Activated CD8-positive, alpha-beta T cell treated with anti-CD3 and anti-CD28 coated beads for 36 hours (primary cell): ENCODE measurements around the gene PRR18. TPM values are rescaled to one million over a fixed set of nuclear protein-coding genes. Genes with fewer than 3 reads are reported as not detected.

Source experiments
- ATAC-seq: fragments of 200-7000 bp; cut with Tn5 transposase; one replicate; pipeline ENCODE4 v1.10.0; 2021; ENCODE audit warnings: mild to moderate bottlenecking, moderate library complexity
- CTCF ChIA-PET: fragments of 350-600 bp; sonication (Branson Sonifier 250); formaldehyde crosslinking; loops from one replicate; lab custom pipeline; 2021; ENCODE audit warnings: antibody characterized with exemption; lab: Charles Lee
- POLR2A ChIA-PET: fragments of 350-600 bp; sonication (Branson Sonifier 250); formaldehyde crosslinking; loops from one replicate; lab custom pipeline; 2021; ENCODE audit warnings: antibody characterized with exemption; lab: Charles Lee
- DNase-seq: peaks from one replicate; pipeline ENCODE4 v3.0.0-alpha.2; 2020
- H3K27ac Mint-ChIP-seq: one replicate; pipeline ENCODE4 v1.8.0; 2021; ENCODE audit warnings: mild to moderate bottlenecking, mixed read lengths
- H3K27me3 Mint-ChIP-seq: one replicate; pipeline ENCODE4 v1.8.0; 2021; ENCODE audit warnings: mixed read lengths
- H3K36me3 Mint-ChIP-seq: one replicate; pipeline ENCODE4 v1.8.0; 2021; ENCODE audit warnings: low read depth, mixed read lengths
- H3K4me1 Mint-ChIP-seq: one replicate; pipeline ENCODE4 v1.8.0; 2021; ENCODE audit warnings: low read depth, mixed read lengths
- H3K4me3 Mint-ChIP-seq: one replicate; pipeline ENCODE4 v1.8.0; 2021; ENCODE audit warnings: mild to moderate bottlenecking, moderate library complexity, mixed read lengths
- H3K9me3 Mint-ChIP-seq: one replicate; pipeline ENCODE4 v1.8.0; 2021; ENCODE audit warnings: mixed read lengths
- intact Hi-C: fragments of 100-400 bp; cut with micrococcal nuclease; formaldehyde crosslinking; loops from one replicate; pipeline ENCODE4 v1.10.0; 2022
- total RNA-seq, 2 experiments: library from RNA; stranded (reverse); gene quantifications; one replicate each; pipeline ENCODE4 v1.2.3, GENCODE V29; 2021
- TF ChIP-seq, protein P1 (sequence below): fragments of 200-600 bp; IDR thresholded peaks from one replicate; pipeline ENCODE4 v1.8.0; 2022; ENCODE audit warnings: antibody characterized with exemption, mild to moderate bottlenecking

Gene PRR18
- total RNA-seq, 2 experiments from 2014 or later = 0.23 to 0.27 TPM

DNA sequence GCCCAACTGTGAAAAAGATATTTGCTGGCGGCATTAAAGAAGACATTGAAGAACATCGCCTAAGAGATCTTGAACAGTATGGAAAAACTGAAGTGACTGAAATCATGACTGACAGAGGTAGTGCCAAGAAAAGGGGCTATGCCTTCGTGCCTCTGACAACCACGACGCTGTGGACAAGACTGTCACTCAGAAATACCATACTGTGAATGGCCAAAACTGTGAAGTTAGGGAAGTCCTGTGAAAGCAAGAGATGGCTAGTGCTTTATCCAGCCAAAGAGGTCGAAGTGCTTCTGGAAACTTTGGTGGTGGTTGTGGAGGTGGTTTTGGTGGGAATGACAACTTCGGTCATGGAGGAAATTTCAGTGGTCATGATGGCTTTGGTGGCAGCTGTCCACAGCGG lies 26.7 kb upstream of the PRR18 start:
- intact Hi-C loops = no loop called here
- ATAC-seq = no peak
- Mint-ChIP-seq H3K27me3 (no peaks in the 10 kb centered on the region), H3K4me3 (no peak overlapping the region), H3K27ac (no peak overlapping the region), H3K9me3 (no peaks in the 10 kb centered on the region), H3K4me1 (peaks cover 53% of the 10 kb centered on the region), H3K36me3 (peaks cover 32% of the 10 kb centered on the region)
- POLR2A ChIA-PET = interaction anchor here (1.4 kb wide), 1 partner anchor 8 kb away, joined by 11 read pairs; the partner anchor contains the start of gene SFT2D1
- TF ChIP-seq, protein P1, sequence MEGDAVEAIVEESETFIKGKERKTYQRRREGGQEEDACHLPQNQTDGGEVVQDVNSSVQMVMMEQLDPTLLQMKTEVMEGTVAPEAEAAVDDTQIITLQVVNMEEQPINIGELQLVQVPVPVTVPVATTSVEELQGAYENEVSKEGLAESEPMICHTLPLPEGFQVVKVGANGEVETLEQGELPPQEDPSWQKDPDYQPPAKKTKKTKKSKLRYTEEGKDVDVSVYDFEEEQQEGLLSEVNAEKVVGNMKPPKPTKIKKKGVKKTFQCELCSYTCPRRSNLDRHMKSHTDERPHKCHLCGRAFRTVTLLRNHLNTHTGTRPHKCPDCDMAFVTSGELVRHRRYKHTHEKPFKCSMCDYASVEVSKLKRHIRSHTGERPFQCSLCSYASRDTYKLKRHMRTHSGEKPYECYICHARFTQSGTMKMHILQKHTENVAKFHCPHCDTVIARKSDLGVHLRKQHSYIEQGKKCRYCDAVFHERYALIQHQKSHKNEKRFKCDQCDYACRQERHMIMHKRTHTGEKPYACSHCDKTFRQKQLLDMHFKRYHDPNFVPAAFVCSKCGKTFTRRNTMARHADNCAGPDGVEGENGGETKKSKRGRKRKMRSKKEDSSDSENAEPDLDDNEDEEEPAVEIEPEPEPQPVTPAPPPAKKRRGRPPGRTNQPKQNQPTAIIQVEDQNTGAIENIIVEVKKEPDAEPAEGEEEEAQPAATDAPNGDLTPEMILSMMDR = no peak
- DNase-seq = no peak
- CTCF ChIA-PET = interaction anchor here (1.1 to 3.2 kb wide), 2 partner anchors 46 to 49 kb away, joined by 3 to 11 read pairs; no protein-coding TSS in a partner anchor

DNA sequence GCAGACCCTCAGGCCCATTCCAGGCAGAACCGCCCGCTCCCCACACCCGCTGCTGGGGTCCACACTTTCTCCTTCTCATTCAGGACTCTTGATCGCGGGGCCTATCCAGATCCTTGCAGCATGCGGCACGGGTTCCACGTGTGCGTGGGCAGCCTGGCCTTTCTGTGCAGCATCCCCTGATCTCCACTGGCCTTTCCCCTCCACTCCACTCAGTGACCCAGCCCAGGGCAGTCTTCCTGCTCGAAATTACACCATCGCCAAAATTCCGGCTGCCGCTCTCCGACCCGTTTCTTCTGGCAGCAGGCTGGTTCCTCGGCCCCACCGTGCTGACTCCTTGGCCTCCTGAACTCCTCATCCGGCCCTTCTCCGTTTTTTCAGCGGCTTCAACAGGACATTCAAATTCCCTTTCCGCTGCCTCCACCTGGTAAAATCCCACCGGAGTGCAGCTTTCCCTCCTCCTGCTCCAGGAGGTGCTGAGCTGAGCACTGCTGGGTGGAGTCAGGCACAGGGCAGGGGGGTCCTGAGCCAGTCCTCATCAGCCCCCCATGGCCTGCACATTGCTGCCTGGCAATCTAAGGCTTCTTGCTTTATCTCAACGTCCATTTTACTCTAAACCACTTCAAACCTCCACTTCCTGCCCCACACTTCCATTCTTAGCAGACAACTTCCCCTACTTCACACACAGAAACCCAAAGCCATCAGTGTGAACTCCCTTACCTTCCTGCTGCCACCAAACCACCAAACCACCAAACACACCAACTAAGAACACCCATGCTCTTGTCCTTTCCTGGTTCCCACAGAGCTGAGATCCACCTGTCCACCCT lies 25.2 kb upstream of the PRR18 start:
- Mint-ChIP-seq H3K27me3 (no peaks in the 10 kb centered on the region), H3K36me3 (peaks cover 32% of the 10 kb centered on the region), H3K4me3 (peak overlapping the region; percentile 46), H3K9me3 (no peaks in the 10 kb centered on the region), H3K4me1 (peaks cover 53% of the 10 kb centered on the region), H3K27ac (peak overlapping the region; percentile 52)
- DNase-seq (peak; percentile 57), ATAC-seq (peak; percentile 90)
- POLR2A ChIA-PET = interaction anchor here (1.4 kb wide), 1 partner anchor 9 kb away, joined by 11 read pairs; the partner anchor contains the start of gene SFT2D1
- intact Hi-C loops = no loop called here
- TF ChIP-seq, protein P1 = no peak
- CTCF ChIA-PET = interaction anchor here (0.7 to 1.3 kb wide), 5 partner anchors 11 to 68 kb away, joined by 3 to 7 read pairs (median 3); no protein-coding TSS in a partner anchor

GRCh38 chr6:166331503-166332415 lies 23.6 kb upstream of the PRR18 start:
- ChIA-PET CTCF (interaction anchor here (0.9 to 1.2 kb wide), 2 partner anchors 21 to 50 kb away, joined by 3 read pairs; no protein-coding TSS in a partner anchor), POLR2A (interaction anchor here (1.3 kb wide), 1 partner anchor 18 kb away, joined by 3 read pairs; no protein-coding TSS in a partner anchor)
- H3K4me3 Mint-ChIP-seq = no peak overlapping the region
- TF ChIP-seq, protein P1 = no peak
- DNase-seq = no peak
- intact Hi-C loops = no loop called here
- H3K36me3 Mint-ChIP-seq = peaks cover 35% of the 10 kb centered on the region
- no peak overlapping the region for H3K27ac Mint-ChIP-seq
- H3K9me3 Mint-ChIP-seq = no peaks in the 10 kb centered on the region
- peaks cover 46% of the 10 kb centered on the region for H3K4me1 Mint-ChIP-seq
- ATAC-seq = no peak
- no peaks in the 10 kb centered on the region for H3K27me3 Mint-ChIP-seq

- Mint-ChIP-seq H3K9me3 (no peaks in the 10 kb centered on the region), H3K4me3 (no peak overlapping the region)
Measured at GRCh38 chr6:166330612-166331011, 22.4 kb upstream of the PRR18 start.

More at GRCh38 chr6:166330612-166331011, 22.4 kb upstream of the PRR18 start:
- DNase-seq (no peak), ATAC-seq (no peak)
- Mint-ChIP-seq H3K4me1 (peaks cover 36% of the 10 kb centered on the region), H3K36me3 (peaks cover 35% of the 10 kb centered on the region), H3K27ac (no peak overlapping the region), H3K27me3 (no peaks in the 10 kb centered on the region)
- ChIA-PET CTCF (interaction anchor here (0.9 kb wide), 1 partner anchor 51 kb away, joined by 3 read pairs; no protein-coding TSS in a partner anchor), POLR2A (interaction anchor here (1.3 kb wide), 1 partner anchor 17 kb away, joined by 3 read pairs; no protein-coding TSS in a partner anchor)
- TF ChIP-seq, protein P1 = no peak
- intact Hi-C loops = no loop called here
